NCI-H524 treated with DMSO at 0.1 percent for 48 hours (cell line): ENCODE results near the gene NTM.

Experiments used
- DNase-seq: peaks from one replicate; lab custom pipeline; 2025; lab: John Stamatoyannopoulos, UW

The NTM gene

GRCh38 chr11:132075447-132075846 is 705.0 kb downstream of the NTM start:
- DNase-seq: no peak

GRCh38 chr11:132077416-132077815 is 707.0 kb downstream of the NTM start:
- DNase-seq: no peak

GRCh38 chr11:132078264-132079076 is 708.1 kb downstream of the NTM start:
- DNase-seq: no peak

- no peak for DNase-seq
Measured at GRCh38 chr11:132080127-132080526, 709.7 kb downstream of the NTM start.

GRCh38 chr11:132082566-132082965 is 712.2 kb downstream of the NTM start:
- no peak for DNase-seq

GRCh38 chr11:132084433-132084832 is 714.0 kb downstream of the NTM start:
- no peak for DNase-seq

GRCh38 chr11:132087148-132087547 is 716.7 kb downstream of the NTM start:
- DNase-seq: no peak

- no peak for DNase-seq
Measured at GRCh38 chr11:132088551-132088950, 718.1 kb downstream of the NTM start.

- no peak for DNase-seq
Measured at GRCh38 chr11:132093536-132094259, 723.3 kb downstream of the NTM start.

GRCh38 chr11:132094598-132094997 is 724.2 kb downstream of the NTM start:
- no peak for DNase-seq

- DNase-seq: no peak
Measured at GRCh38 chr11:132095230-132096131, 725.1 kb downstream of the NTM start.

- no peak for DNase-seq
Measured at GRCh38 chr11:132096132-132096825, 725.9 kb downstream of the NTM start.

GRCh38 chr11:132099692-132100091 is 729.3 kb downstream of the NTM start:
- no peak for DNase-seq

GRCh38 chr11:132100583-132100982 is 730.2 kb downstream of the NTM start:
- no peak for DNase-seq

- no peak for DNase-seq
Measured at GRCh38 chr11:132101881-132102280, 731.5 kb downstream of the NTM start.

GRCh38 chr11:132103021-132103420 is 732.6 kb downstream of the NTM start:
- no peak for DNase-seq

- peak; percentile 33 for DNase-seq
Measured at GRCh38 chr11:132106096-132106982, 735.9 kb downstream of the NTM start.

GRCh38 chr11:132111316-132111715 is 740.9 kb downstream of the NTM start:
- DNase-seq: no peak

GRCh38 chr11:132111838-132112237 is 741.4 kb downstream of the NTM start:
- no peak for DNase-seq

GRCh38 chr11:132112846-132113245 is 742.4 kb downstream of the NTM start:
- no peak for DNase-seq

- DNase-seq: no peak
Measured at GRCh38 chr11:132114185-132114584, 743.8 kb downstream of the NTM start.
